ENCODE measurements around the gene LRRC75A. TPM values are rescaled to one million over a fixed set of nuclear protein-coding genes. Genes with fewer than 3 reads are reported as not detected.
A peak's percentile ranks its signal among the peaks of the same experiment; 100 is the strongest.

LRRC75A gene
- total RNA-seq, 4 donors from 2014 or later = 0.11 to 0.38 TPM; not detected in 2

DNA sequence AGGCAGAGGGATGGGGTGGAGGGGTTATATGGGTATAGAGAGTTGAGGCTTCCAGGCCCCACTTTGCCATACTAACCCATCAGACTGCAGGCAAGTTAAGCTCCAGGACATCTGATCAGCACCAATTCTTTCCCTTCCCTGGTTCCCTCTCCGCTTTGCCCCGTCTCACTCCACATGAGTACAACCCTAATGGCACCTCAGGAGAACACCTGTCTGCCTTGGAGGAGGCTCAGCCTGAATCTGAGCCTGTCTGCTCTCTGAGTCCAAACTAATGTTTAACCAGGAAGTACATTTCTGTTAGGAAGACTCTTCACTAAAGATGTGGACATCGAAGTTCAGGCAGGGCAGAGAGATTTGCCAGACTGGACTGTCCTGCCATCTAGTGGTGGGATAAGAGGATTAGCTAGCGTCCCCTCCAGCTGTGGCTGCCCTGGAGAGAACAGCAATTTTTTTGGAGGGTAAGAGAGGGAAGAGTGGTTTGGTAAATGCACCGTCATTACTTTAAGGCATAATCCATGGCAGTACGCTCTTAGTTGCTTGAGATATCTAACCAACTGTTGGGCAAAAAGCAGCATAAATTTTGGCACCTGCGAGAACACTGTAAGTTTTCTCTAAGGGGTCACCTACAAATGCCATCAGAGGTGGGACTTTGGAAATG, 29.2 kb upstream of the LRRC75A start:
- Histone ChIP-seq H3K4me1 (peaks cover 0 to 12% (median 2%) of the 10 kb centered on the region in 3 donors), H3K27me3 (peaks cover 0 to 37% (median 0%) of the 10 kb centered on the region in 4 donors), H3K9me3 (no peaks in the 10 kb centered on the region), H3K4me3 (no peak overlapping the region), H3K36me3 (no peaks in the 10 kb centered on the region), H3K27ac (no peak overlapping the region)
- intact Hi-C loops (cut with DNase I) = loop anchor here (5.0 kb wide), 1 partner anchor 69 kb away; no protein-coding TSS in a partner anchor
- DNase-seq = no peak
- TF ChIP-seq, protein P1, sequence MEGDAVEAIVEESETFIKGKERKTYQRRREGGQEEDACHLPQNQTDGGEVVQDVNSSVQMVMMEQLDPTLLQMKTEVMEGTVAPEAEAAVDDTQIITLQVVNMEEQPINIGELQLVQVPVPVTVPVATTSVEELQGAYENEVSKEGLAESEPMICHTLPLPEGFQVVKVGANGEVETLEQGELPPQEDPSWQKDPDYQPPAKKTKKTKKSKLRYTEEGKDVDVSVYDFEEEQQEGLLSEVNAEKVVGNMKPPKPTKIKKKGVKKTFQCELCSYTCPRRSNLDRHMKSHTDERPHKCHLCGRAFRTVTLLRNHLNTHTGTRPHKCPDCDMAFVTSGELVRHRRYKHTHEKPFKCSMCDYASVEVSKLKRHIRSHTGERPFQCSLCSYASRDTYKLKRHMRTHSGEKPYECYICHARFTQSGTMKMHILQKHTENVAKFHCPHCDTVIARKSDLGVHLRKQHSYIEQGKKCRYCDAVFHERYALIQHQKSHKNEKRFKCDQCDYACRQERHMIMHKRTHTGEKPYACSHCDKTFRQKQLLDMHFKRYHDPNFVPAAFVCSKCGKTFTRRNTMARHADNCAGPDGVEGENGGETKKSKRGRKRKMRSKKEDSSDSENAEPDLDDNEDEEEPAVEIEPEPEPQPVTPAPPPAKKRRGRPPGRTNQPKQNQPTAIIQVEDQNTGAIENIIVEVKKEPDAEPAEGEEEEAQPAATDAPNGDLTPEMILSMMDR (IDR thresholded peaks at IDR 0.05) = peak; percentile 70 to 91 (median 86)
- no peak for TF ChIP-seq POLR2A (IDR thresholded peaks at IDR 0.05)
- WGBS, 2 donors = 34 to 36% methylated on average over 5 to 7 of the region's 7 CpGs

DNA sequence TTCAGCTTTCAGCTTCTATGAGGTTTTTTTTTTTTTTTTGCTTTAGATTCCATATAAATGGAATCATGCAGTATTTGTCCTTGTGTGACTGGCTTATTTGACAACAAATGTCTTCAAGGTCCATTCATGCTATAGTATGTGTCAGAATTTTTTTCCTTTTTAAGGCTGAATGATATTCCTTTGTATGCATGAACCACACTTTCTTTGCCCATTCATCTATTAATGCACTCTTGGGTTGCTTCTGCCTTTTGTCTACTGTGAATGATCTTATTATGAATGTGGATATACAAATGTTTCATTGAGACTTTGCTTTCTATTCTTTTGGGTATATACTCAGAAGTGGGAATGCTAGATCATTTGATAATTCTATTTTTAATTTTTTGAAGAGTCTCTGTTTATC, 27.0 kb upstream of the LRRC75A start:
- H3K4me3 ChIP-seq = no peak overlapping the region
- H3K4me1 ChIP-seq = peaks cover 0 to 9% (median 0%) of the 10 kb centered on the region in 3 donors
- H3K27ac ChIP-seq = no peak overlapping the region
- H3K27me3 ChIP-seq = peaks cover 0 to 49% (median 0%) of the 10 kb centered on the region in 4 donors
- intact Hi-C loops (cut with DNase I) = loop anchor here (5.0 kb wide), 1 partner anchor 152 kb away; no protein-coding TSS in a partner anchor
- DNase-seq = no peak
- TF ChIP-seq, protein P1 (IDR thresholded peaks at IDR 0.05) = no peak
- TF ChIP-seq POLR2A (IDR thresholded peaks at IDR 0.05) = no peak
- no peaks in the 10 kb centered on the region for H3K36me3 ChIP-seq
- H3K9me3 ChIP-seq = no peaks in the 10 kb centered on the region

DNA sequence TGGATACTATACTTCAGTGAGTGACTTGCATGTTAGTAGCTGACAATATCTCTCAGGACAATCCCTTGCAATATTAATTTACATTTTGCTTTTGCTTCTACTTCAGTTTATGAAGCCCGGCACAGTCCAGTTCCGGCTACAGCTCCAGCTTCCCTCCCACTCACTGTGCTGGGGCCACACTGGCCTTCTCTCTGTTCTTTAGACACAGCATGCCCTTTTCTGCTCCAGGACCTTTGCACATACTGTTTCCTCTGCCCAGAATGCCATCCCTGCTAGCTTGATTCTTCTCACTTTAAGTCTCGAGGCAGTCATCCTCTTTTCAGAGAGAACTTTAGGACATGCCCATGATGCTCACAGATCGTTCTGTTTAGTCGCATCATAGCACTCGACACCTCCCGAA, 25.5 kb upstream of the LRRC75A start:
- Histone ChIP-seq H3K9me3 (no peaks in the 10 kb centered on the region), H3K36me3 (no peaks in the 10 kb centered on the region), H3K4me3 (no peak overlapping the region), H3K27me3 (peaks cover 0 to 51% (median 0%) of the 10 kb centered on the region in 4 donors), H3K27ac (no peak overlapping the region), H3K4me1 (peaks cover 0 to 9% (median 0%) of the 10 kb centered on the region in 3 donors)
- intact Hi-C loops (cut with DNase I) = loop anchor here (5.0 kb wide), 1 partner anchor 150 kb away; no protein-coding TSS in a partner anchor
- TF ChIP-seq, protein P1 (IDR thresholded peaks at IDR 0.05) = no peak
- 76 to 82% methylated on average over 7 of the region's 7 CpGs for WGBS, 2 donors
- no peak for DNase-seq

DNA sequence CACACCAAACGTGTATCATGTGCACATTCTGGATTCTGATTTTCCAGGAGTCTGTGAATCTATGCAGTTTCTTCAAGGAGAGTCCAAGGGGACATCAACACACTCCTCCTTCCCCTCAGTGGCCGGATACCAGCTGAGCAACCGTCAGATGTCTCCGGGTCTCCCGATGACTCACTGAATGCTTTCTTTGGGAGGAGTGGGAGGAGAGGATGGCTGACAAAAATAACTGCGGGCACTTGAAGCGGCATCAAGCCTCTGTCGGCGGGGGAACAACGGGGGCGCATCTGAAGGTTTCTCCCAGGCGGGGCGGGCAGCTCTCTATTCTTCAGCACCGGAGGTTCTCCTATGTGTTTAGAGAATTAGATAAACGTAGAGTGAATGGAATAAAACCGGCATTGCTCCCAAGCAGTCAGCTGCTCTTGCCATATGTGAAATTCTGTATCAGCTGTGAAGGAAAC, 24.6 kb upstream of the LRRC75A start:
- H3K27me3 ChIP-seq = peaks cover 0 to 51% (median 0%) of the 10 kb centered on the region in 4 donors
- 7 to 9% methylated on average over 11 to 16 of the region's 16 CpGs for WGBS, 2 donors
- no peaks in the 10 kb centered on the region for H3K36me3 ChIP-seq
- no peak overlapping the region for H3K4me3 ChIP-seq
- no peak for DNase-seq
- no peak overlapping the region for H3K27ac ChIP-seq
- TF ChIP-seq, protein P1 (IDR thresholded peaks at IDR 0.05) = no peak
- TF ChIP-seq POLR2A (IDR thresholded peaks at IDR 0.05) = no peak
- peaks cover 0 to 9% (median 0%) of the 10 kb centered on the region in 3 donors for H3K4me1 ChIP-seq
- no peaks in the 10 kb centered on the region for H3K9me3 ChIP-seq
- intact Hi-C loops (cut with DNase I) = loop anchor here (5.0 kb wide), 1 partner anchor 149 kb away; no protein-coding TSS in a partner anchor

DNA sequence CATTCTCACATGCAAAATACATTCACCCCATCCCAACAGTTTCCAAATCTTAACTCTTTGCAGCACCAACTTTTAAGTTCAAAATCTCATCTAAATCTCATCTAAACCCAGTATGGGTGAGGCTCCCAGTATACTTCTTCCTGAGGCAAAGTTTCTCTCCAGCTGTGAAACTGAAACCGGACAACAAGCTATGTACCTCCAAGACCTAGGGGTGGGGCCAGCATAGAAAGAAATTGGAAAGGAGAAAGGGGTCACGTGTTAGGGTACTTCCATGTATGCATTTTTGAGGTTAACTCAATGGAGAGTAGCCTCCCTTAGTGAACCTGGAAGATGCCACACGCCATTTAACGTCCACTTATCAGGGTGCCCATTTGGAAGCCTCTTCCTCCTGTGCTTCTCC, 23.9 kb upstream of the LRRC75A start:
- WGBS, 2 donors = 85 to 96% methylated on average over 4 of the region's 4 CpGs
- peaks cover 0 to 9% (median 0%) of the 10 kb centered on the region in 3 donors for H3K4me1 ChIP-seq
- intact Hi-C loops (cut with DNase I) = loop anchor here (5.0 kb wide), 1 partner anchor 149 kb away; no protein-coding TSS in a partner anchor
- TF ChIP-seq, protein P1 (IDR thresholded peaks at IDR 0.05) = no peak
- TF ChIP-seq POLR2A (IDR thresholded peaks at IDR 0.05) = no peak
- no peak overlapping the region for H3K27ac ChIP-seq
- H3K9me3 ChIP-seq = no peaks in the 10 kb centered on the region
- no peaks in the 10 kb centered on the region for H3K36me3 ChIP-seq
- DNase-seq = no peak
- H3K4me3 ChIP-seq = no peak overlapping the region
- H3K27me3 ChIP-seq = peaks cover 0 to 51% (median 0%) of the 10 kb centered on the region in 4 donors
